DND-41 (cell line): Measurements from ENCODE around the gene C3orf20.
"Not testable (repeated sequence)": the region's sequence is repeated elsewhere in the genome, so short reads cannot be mapped to it uniquely, and the experiment has no call there.

Source experiments
- EZH2 ChIP-seq: IDR thresholded peaks from 3 replicates; pipeline ENCODE4 v1.6.1; 2012; ENCODE audit warnings: borderline replicate concordance, low read depth, mild to moderate bottlenecking, moderate library complexity, low read length, inconsistent platforms; ENCODE audit not compliant: severe bottlenecking
- TF ChIP-seq, protein P1 (sequence below): IDR thresholded peaks from 2 replicates; pipeline ENCODE4 v1.5.1; 2012; ENCODE audit warnings: borderline replicate concordance, low read length, moderate library complexity, mild to moderate bottlenecking; ENCODE audit not compliant: poor library complexity, severe bottlenecking; ENCODE audit errors: extremely low read depth

DNA sequence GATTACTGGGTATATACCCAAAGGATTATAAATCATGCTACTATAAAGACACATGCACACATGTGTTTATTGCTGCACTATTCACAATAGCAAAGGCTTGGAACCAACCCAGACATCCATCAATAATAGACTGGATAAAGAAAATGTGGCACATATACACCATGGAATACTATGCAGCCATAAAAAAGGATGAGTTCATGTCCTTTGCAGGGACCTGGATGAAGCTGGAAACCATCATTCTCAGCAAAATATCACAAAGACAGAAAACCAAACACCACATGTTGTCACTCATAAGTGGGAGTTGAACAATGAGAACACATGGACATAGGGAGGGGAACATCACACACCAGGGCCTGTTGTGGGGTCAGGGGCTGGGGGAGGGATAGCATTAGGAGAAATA, 78.0 kb downstream of the C3orf20 start:
- TF ChIP-seq, protein P1, sequence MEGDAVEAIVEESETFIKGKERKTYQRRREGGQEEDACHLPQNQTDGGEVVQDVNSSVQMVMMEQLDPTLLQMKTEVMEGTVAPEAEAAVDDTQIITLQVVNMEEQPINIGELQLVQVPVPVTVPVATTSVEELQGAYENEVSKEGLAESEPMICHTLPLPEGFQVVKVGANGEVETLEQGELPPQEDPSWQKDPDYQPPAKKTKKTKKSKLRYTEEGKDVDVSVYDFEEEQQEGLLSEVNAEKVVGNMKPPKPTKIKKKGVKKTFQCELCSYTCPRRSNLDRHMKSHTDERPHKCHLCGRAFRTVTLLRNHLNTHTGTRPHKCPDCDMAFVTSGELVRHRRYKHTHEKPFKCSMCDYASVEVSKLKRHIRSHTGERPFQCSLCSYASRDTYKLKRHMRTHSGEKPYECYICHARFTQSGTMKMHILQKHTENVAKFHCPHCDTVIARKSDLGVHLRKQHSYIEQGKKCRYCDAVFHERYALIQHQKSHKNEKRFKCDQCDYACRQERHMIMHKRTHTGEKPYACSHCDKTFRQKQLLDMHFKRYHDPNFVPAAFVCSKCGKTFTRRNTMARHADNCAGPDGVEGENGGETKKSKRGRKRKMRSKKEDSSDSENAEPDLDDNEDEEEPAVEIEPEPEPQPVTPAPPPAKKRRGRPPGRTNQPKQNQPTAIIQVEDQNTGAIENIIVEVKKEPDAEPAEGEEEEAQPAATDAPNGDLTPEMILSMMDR = not testable (repeated sequence)
- not testable (repeated sequence) for TF ChIP-seq EZH2
